HCT116 (cell line): ENCODE measurements around the gene RAB40C. TPM values are rescaled to one million over a fixed set of nuclear protein-coding genes. Genes with fewer than 3 reads are reported as not detected.

Experiments
- ATAC-seq: fragments of 200-7000 bp; cut with Tn5 transposase; 2 replicates; pipeline ENCODE4 v1.9.1; 2020; ENCODE audit warnings: mild to moderate bottlenecking, moderate library complexity
- BruUV-seq: library from RNA; stranded (reverse); fragments of 400-500 nt; replicated peaks from 2 replicates; lab custom pipeline; 2021; lab: Mats Ljungman, UMichigan
- CTCF ChIA-PET: fragments of 300-600 bp; sonication (Branson Sonifier 250); formaldehyde crosslinking; loops from one replicate; lab custom pipeline; 2021; ENCODE audit warnings: antibody characterized with exemption; lab: Charles Lee
- POLR2A ChIA-PET: fragments of 300-600, 350-600 bp; sonication (Branson Sonifier 250); formaldehyde crosslinking; loops from one replicate; lab custom pipeline; 2021; ENCODE audit warnings: antibody characterized with exemption; lab: Charles Lee
- RAD21 ChIA-PET, 2 experiments: fragments of 300-600 bp; sonication (Branson Sonifier 250); formaldehyde crosslinking; loops; one replicate each; lab custom pipeline; 2023; ENCODE audit warnings: low total read pairs in 2 of 2; ENCODE audit not compliant: uncharacterized antibody in 2 of 2, unreplicated experiment in 2 of 2, low non-redundant PET in 1 of 2; lab: Charles Lee
- DNase-seq: peaks from one replicate; pipeline ENCODE4 v3.0.0-alpha.2; 2010; ENCODE audit warnings: low read depth, low spot score
- H2AFZ ChIP-seq: fragments of 200-600 bp; shearing (Covaris generic), sonication (generic); 2 replicates; pipeline ENCODE4 v1.6.1; 2017; ENCODE audit warnings: low read depth, mixed run types, mixed read lengths, antibody characterized with exemption, low read length; ENCODE audit not compliant: poor library complexity, severe bottlenecking
- H3K27ac ChIP-seq: 2 replicates; pipeline ENCODE4 v1.5.1; 2012; ENCODE audit warnings: low read depth, low read length
- H3K27me3 ChIP-seq: fragments of 200-600 bp; sonication (generic); 2 replicates; pipeline ENCODE4 v1.6.1; 2016; ENCODE audit warnings: mixed run types, low read length, mixed read lengths; ENCODE audit not compliant: insufficient read depth
- H3K36me3 ChIP-seq, 2 experiments: fragments of 200-500 bp in 1 of 2; fragments of 200-600 bp in 1 of 2; sonication (Bioruptor generic) in 1 of 2; sonication (generic) in 1 of 2; 2 replicates each; pipeline versions ENCODE4 v1.5.1 to v1.6.1; 2014 to 2016; ENCODE audit warnings: low read length in 2 of 2, inconsistent platforms in 1 of 2, mixed read lengths in 1 of 2, mixed run types in 1 of 2; ENCODE audit not compliant: insufficient read depth in 2 of 2, control insufficient read depth in 1 of 2
- H3K4me1 ChIP-seq, 2 experiments: fragments of 200-600 bp in 1 of 2; sonication (generic) in 1 of 2; 2 replicates each; pipeline versions ENCODE4 v1.5.1 to v1.6.1; 2012 to 2017; ENCODE audit warnings: low read length in 2 of 2, inconsistent platforms in 1 of 2, mild to moderate bottlenecking in 1 of 2, mixed read lengths in 1 of 2, mixed run types in 1 of 2, moderate library complexity in 1 of 2; ENCODE audit not compliant: insufficient read depth in 2 of 2, control insufficient read depth in 1 of 2
- H3K4me2 ChIP-seq: fragments of 200-600 bp; sonication (generic); 2 replicates; pipeline ENCODE4 v1.6.1; 2017; ENCODE audit warnings: mixed run types, low read length, mixed read lengths
- H3K4me3 ChIP-seq, 2 experiments: fragments of 200-600 bp in 1 of 2; sonication (generic) in 1 of 2; replicated peaks in 1 of 2; 2 replicates each; pipeline ENCODE4 v1.5.1; 2011 to 2016; ENCODE audit warnings: low read length in 2 of 2, control low read depth in 1 of 2, low read depth in 1 of 2, mild to moderate bottlenecking in 1 of 2, mixed read lengths in 1 of 2, mixed run types in 1 of 2
- H3K79me2 ChIP-seq: fragments of 200-600 bp; sonication (generic); 2 replicates; pipeline ENCODE4 v1.6.1; 2017; ENCODE audit warnings: mild to moderate bottlenecking, mixed run types, low read length, moderate library complexity, mixed read lengths; ENCODE audit not compliant: insufficient read depth
- H3K9ac ChIP-seq: fragments of 200-600 bp; sonication (generic); 2 replicates; pipeline ENCODE4 v1.6.1; 2016; ENCODE audit warnings: low read length, mixed read lengths
- H3K9me2 ChIP-seq: fragments of 200-600 bp; sonication (generic), shearing (Covaris generic); 2 replicates; pipeline ENCODE4 v1.6.1; 2017; ENCODE audit warnings: mixed run types, mild to moderate bottlenecking, moderate library complexity; ENCODE audit not compliant: insufficient read depth
- H3K9me3 ChIP-seq, 2 experiments: fragments of 200-500 bp in 1 of 2; fragments of 200-600 bp in 1 of 2; sonication (Bioruptor generic) in 1 of 2; sonication (generic) in 1 of 2; 2 replicates each; pipeline ENCODE4 v1.6.1; 2014 to 2017; ENCODE audit warnings: low read length in 2 of 2, mixed read lengths in 2 of 2, inconsistent platforms in 1 of 2, low read depth in 1 of 2, mild to moderate bottlenecking in 1 of 2, mixed run types in 1 of 2, moderate library complexity in 1 of 2; ENCODE audit not compliant: control insufficient read depth in 1 of 2, insufficient read depth in 1 of 2
- H4K20me1 ChIP-seq: fragments of 200-600 bp; sonication (generic), shearing (Covaris generic); 2 replicates; pipeline ENCODE4 v1.6.1; 2017; ENCODE audit warnings: mixed run types, mild to moderate bottlenecking, moderate library complexity; ENCODE audit not compliant: insufficient read depth
- CBX3 ChIP-seq: IDR thresholded peaks from 2 replicates; pipeline ENCODE4 v1.6.1; 2012; ENCODE audit warnings: low read depth
- CTCF ChIP-seq, 3 experiments: fragments of 200-600 bp in 1 of 3; sonication (generic) in 1 of 3; IDR thresholded peaks in 2 of 3; conservative IDR thresholded peaks in 1 of 3; 2 replicates each; pipeline ENCODE4 v1.5.1; 2012 to 2017; ENCODE audit warnings: low read depth in 2 of 3, low read length in 2 of 3, antibody characterized with exemption in 1 of 3, borderline replicate concordance in 1 of 3, control low read depth in 1 of 3, mild to moderate bottlenecking in 1 of 3, mixed read lengths in 1 of 3, mixed run types in 1 of 3, moderate library complexity in 1 of 3; ENCODE audit not compliant: insufficient read depth in 1 of 3
- EGR1 ChIP-seq: IDR thresholded peaks from 2 replicates; pipeline ENCODE4 v1.6.1; 2012; ENCODE audit warnings: low read depth
- EZH2phosphoT487 ChIP-seq: fragments of 200-600 bp; IDR thresholded peaks from 2 replicates; pipeline ENCODE4 v1.6.1; 2018; ENCODE audit warnings: antibody characterized with exemption, borderline replicate concordance
- FOSL1 ChIP-seq: IDR thresholded peaks from 2 replicates; pipeline ENCODE4 v1.6.1; 2012; ENCODE audit warnings: low read depth
- JUND ChIP-seq: IDR thresholded peaks from 2 replicates; pipeline ENCODE4 v1.6.1; 2012
- SP1 ChIP-seq: IDR thresholded peaks from 2 replicates; pipeline ENCODE4 v1.6.1; 2012; ENCODE audit warnings: low read depth
- SRF ChIP-seq: IDR thresholded peaks from 2 replicates; pipeline ENCODE4 v1.6.1; 2012; ENCODE audit warnings: low read depth
- ZNF274 ChIP-seq: fragments of 200-500 bp; sonication (Bioruptor generic); IDR thresholded peaks from 2 replicates; pipeline ENCODE4 v1.6.1; 2014; ENCODE audit warnings: mild to moderate bottlenecking, low read depth, low read length, inconsistent platforms
- intact Hi-C: fragments of 100-400 bp; cut with micrococcal nuclease; formaldehyde crosslinking; loops from 2 replicates; pipeline ENCODE4 v1.10.0; 2022
- total RNA-seq: library from RNA; stranded (reverse); gene quantifications from one replicate; pipeline ENCODE4 v1.2.1, GENCODE V29; 2021; ENCODE audit not compliant: unreplicated experiment
- TF ChIP-seq, protein P1 (sequence below): IDR thresholded peaks from 2 replicates; pipeline ENCODE4 v1.6.1; 2012; ENCODE audit warnings: low read depth

The RAB40C gene
- total RNA-seq, 1 experiment from 2014 or later = 14.1 TPM

- TF ChIP-seq, protein P1, sequence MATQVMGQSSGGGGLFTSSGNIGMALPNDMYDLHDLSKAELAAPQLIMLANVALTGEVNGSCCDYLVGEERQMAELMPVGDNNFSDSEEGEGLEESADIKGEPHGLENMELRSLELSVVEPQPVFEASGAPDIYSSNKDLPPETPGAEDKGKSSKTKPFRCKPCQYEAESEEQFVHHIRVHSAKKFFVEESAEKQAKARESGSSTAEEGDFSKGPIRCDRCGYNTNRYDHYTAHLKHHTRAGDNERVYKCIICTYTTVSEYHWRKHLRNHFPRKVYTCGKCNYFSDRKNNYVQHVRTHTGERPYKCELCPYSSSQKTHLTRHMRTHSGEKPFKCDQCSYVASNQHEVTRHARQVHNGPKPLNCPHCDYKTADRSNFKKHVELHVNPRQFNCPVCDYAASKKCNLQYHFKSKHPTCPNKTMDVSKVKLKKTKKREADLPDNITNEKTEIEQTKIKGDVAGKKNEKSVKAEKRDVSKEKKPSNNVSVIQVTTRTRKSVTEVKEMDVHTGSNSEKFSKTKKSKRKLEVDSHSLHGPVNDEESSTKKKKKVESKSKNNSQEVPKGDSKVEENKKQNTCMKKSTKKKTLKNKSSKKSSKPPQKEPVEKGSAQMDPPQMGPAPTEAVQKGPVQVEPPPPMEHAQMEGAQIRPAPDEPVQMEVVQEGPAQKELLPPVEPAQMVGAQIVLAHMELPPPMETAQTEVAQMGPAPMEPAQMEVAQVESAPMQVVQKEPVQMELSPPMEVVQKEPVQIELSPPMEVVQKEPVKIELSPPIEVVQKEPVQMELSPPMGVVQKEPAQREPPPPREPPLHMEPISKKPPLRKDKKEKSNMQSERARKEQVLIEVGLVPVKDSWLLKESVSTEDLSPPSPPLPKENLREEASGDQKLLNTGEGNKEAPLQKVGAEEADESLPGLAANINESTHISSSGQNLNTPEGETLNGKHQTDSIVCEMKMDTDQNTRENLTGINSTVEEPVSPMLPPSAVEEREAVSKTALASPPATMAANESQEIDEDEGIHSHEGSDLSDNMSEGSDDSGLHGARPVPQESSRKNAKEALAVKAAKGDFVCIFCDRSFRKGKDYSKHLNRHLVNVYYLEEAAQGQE = no peak
- TF ChIP-seq CTCF (IDR thresholded peaks at IDR 0.05 in 2 of 3, conservative IDR thresholded peaks at IDR 0.05 in 1 of 3; ENCODE audit: borderline replicate concordance in 1 of 3, insufficient read depth in 1 of 3, low read depth in 2 of 3, low read length in 2 of 3) = no peak
- TF ChIP-seq SRF = no peak
- TF ChIP-seq SP1 = no peak
- TF ChIP-seq ZNF274 = no peak
- no peak for TF ChIP-seq FOSL1
- TF ChIP-seq, all 23 proteins: peak for 0
Measured at GRCh38 chr16:669666-670065, 79.8 kb downstream of the RAB40C start (continued).

DNA sequence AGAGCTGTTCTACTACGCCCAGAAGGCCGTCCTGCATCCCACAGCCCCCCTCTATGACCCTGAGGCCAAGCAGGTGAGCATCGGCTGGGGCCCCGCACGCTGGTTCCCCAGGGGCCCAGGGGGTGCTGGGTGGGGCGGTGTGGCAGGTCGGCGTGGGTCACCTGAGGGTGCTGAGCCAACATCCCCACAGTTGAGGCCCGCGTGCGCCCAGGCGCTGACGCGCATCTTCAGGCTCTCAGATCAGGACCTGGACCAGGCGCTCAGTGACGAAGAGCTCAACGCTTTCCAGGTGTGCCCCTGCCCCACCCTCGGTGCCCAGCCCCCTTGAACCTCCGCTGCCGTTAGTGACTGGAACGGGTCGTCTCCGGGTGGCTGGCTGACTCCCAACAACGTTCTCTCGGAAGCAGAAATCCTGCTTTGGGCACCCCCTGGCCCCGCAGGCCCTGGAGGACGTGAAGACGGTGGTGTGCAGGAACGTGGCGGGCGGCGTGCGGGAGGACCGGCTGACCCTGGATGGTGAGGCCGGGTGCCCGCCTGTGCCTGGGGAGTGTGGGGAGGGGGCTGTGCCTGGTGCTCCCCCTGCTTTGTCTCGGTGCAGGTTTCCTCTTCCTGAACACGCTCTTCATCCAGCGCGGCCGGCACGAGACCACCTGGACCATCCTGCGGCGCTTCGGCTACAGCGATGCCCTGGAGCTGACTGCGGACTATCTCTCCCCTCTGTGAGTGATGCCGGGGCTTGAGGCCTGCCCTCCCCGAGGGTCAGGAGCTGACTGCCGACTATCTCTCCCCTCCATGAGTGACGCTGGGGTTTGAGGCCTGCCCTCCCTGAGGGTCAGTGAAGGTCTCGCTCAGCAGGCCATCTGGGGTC, 80.9 kb downstream of the RAB40C start:
- Histone ChIP-seq H4K20me1 (no peaks in the 10 kb centered on the region), H3K9me2 (no peaks in the 10 kb centered on the region), H3K4me1 (peaks cover 0 to 10% of the 10 kb centered on the region in 2 experiments; a peak in 1 of 4 replicates), H3K27ac (no peak overlapping the region), H3K27me3 (no peaks in the 10 kb centered on the region), H3K4me2 (no peak overlapping the region), H3K36me3 (peaks cover 0 to 4% of the 10 kb centered on the region in 2 experiments; a peak in 1 of 4 replicates), H3K4me3 (no peak overlapping the region), H3K79me2 (peaks cover 26% of the 10 kb centered on the region), H3K9ac (no peak overlapping the region), H2AFZ (no peak overlapping the region), H3K9me3 (no peaks in the 10 kb centered on the region)
- DNase-seq (no peak), ATAC-seq (no peak)
- POLR2A ChIA-PET = no interaction called here
- intact Hi-C loops = no loop called here
- no TSS peak for BruUV-seq
- CTCF ChIA-PET = no interaction called here
- TF ChIP-seq EGR1 (no peak), EZH2phosphoT487 (no peak), CBX3 (no peak), JUND (no peak), SRF (no peak), FOSL1 (no peak)
- TF ChIP-seq, protein P1 = no peak
- RAD21 ChIA-PET = no interaction called here
